Raji (cell line): ENCODE measurements around the gene MRPL11.

Experiments used
- POLR2A ChIP-seq: IDR thresholded peaks from 2 replicates; pipeline ENCODE4 v1.6.1; 2011; ENCODE audit warnings: low read depth, low read length, control low read depth; ENCODE audit not compliant: insufficient read depth

Gene MRPL11

GRCh38 chr11:66454828-66455227 is 16.2 kb upstream of the MRPL11 start:
- no peak for TF ChIP-seq POLR2A

GRCh38 chr11:66454247-66454646 is 15.6 kb upstream of the MRPL11 start:
- TF ChIP-seq POLR2A = no peak

GRCh38 chr11:66451663-66452062 is 13.0 kb upstream of the MRPL11 start:
- no peak for TF ChIP-seq POLR2A

GRCh38 chr11:66450560-66450959 is 11.9 kb upstream of the MRPL11 start:
- TF ChIP-seq POLR2A = no peak

- TF ChIP-seq POLR2A = no peak
Observed at GRCh38 chr11:66448523-66448922, 9.9 kb upstream of the MRPL11 start.

GRCh38 chr11:66447012-66447411 is 8.4 kb upstream of the MRPL11 start:
- TF ChIP-seq POLR2A = no peak

GRCh38 chr11:66443602-66444001 is 5.0 kb upstream of the MRPL11 start:
- TF ChIP-seq POLR2A = no peak

GRCh38 chr11:66437979-66438503 is 607 bp downstream of the MRPL11 start:
- TF ChIP-seq POLR2A = no peak

GRCh38 chr11:66432597-66432996 is 6.1 kb downstream of the MRPL11 start:
- no peak for TF ChIP-seq POLR2A

GRCh38 chr11:66429983-66430602 is 8.6 kb downstream of the MRPL11 start:
- TF ChIP-seq POLR2A = no peak

- no peak for TF ChIP-seq POLR2A
Observed at GRCh38 chr11:66428933-66429332, 9.7 kb downstream of the MRPL11 start.

- TF ChIP-seq POLR2A = no peak
Observed at GRCh38 chr11:66426314-66426713, 12.3 kb downstream of the MRPL11 start.

- TF ChIP-seq POLR2A = no peak
Observed at GRCh38 chr11:66421492-66422205, 17.0 kb downstream of the MRPL11 start.

- TF ChIP-seq POLR2A = no peak
Observed at GRCh38 chr11:66420671-66421476, 17.8 kb downstream of the MRPL11 start, which contains the start of gene NPAS4. TSS of gene NPAS4 (plus strand) at chr11:66421035. CDS start at chr11:66421180, 145 bp downstream.

GRCh38 chr11:66419825-66420224 is 18.8 kb downstream of the MRPL11 start:
- TF ChIP-seq POLR2A = no peak

GRCh38 chr11:66418986-66419308 is 19.7 kb downstream of the MRPL11 start:
- TF ChIP-seq POLR2A = no peak
